GM06990 (cell line): ENCODE results near the gene ADPRM.
"Not testable (repeated sequence)": the region's sequence is repeated elsewhere in the genome, so short reads cannot be mapped to it uniquely, and the experiment has no call there.

Source experiments
- DNase-seq: peaks from one replicate; pipeline ENCODE4 v3.0.0-alpha.2; 2011; ENCODE audit not compliant: insufficient read length; ENCODE audit errors: extremely low read depth
- H3K27me3 ChIP-seq: replicated peaks from 2 replicates; pipeline ENCODE4 v1.6.0; 2011; ENCODE audit warnings: low read length; ENCODE audit not compliant: control insufficient read depth, insufficient read depth
- H3K36me3 ChIP-seq: 2 replicates; pipeline ENCODE4 v1.5.1; 2011; ENCODE audit warnings: low read length; ENCODE audit not compliant: control insufficient read depth, insufficient read depth
- H3K4me3 ChIP-seq: replicated peaks from 2 replicates; pipeline ENCODE4 v1.5.1; 2011; ENCODE audit warnings: low read depth, mild to moderate bottlenecking, control low read depth, low read length
- TF ChIP-seq, protein P1 (sequence below): IDR thresholded peaks from 2 replicates; pipeline ENCODE4 v1.5.1; 2011; ENCODE audit warnings: low read length, control low read depth, mild to moderate bottlenecking, inconsistent platforms; ENCODE audit not compliant: insufficient read depth, poor library complexity, severe bottlenecking

Gene ADPRM

DNA sequence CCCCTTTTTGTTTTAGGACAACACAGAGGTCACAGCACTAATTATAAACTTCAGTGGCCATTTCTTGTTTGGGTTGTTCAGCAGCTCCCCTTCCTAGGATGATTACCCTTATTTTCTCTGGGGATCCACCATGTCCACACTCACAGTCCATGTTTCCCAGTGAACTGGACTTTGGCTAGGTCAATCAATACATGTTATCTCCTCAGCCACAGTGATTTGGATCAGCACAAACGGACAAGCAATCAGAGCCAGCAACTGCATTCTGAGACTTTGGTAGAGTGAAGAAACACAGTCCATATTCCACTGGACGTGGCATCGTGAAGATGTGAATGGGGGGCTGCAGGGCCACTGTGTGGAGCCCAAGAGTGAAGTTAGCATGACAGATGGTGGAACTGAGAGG lies 27.9 kb downstream of the ADPRM start:
- TF ChIP-seq, protein P1, sequence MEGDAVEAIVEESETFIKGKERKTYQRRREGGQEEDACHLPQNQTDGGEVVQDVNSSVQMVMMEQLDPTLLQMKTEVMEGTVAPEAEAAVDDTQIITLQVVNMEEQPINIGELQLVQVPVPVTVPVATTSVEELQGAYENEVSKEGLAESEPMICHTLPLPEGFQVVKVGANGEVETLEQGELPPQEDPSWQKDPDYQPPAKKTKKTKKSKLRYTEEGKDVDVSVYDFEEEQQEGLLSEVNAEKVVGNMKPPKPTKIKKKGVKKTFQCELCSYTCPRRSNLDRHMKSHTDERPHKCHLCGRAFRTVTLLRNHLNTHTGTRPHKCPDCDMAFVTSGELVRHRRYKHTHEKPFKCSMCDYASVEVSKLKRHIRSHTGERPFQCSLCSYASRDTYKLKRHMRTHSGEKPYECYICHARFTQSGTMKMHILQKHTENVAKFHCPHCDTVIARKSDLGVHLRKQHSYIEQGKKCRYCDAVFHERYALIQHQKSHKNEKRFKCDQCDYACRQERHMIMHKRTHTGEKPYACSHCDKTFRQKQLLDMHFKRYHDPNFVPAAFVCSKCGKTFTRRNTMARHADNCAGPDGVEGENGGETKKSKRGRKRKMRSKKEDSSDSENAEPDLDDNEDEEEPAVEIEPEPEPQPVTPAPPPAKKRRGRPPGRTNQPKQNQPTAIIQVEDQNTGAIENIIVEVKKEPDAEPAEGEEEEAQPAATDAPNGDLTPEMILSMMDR: no peak
- Histone ChIP-seq H3K4me3 (no peak overlapping the region), H3K27me3 (no peaks in the 10 kb centered on the region), H3K36me3 (no peaks in the 10 kb centered on the region)
- DNase-seq: no peak

DNA sequence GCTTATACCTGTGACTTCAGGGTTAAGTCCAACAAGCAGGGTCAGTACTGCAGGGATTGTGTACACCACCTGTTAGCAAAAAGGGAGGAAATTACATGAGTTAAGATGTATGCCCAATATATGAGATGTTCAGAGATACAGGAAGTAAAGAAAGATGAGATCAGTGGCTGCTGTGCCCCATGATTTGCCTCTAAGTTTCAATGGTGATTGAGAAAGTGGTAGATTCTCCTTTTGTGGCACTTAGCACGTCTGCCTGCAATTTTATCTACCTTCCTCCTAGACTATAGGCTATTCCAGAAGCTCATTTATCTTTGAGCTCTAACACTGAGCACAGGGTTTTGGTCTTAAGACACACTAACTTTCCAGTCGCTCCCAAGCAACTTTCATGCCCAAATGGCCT lies 28.8 kb downstream of the ADPRM start:
- TF ChIP-seq, protein P1: no peak
- no peaks in the 10 kb centered on the region for H3K27me3 ChIP-seq
- DNase-seq: no peak
- H3K36me3 ChIP-seq: no peaks in the 10 kb centered on the region
- no peak overlapping the region for H3K4me3 ChIP-seq

DNA sequence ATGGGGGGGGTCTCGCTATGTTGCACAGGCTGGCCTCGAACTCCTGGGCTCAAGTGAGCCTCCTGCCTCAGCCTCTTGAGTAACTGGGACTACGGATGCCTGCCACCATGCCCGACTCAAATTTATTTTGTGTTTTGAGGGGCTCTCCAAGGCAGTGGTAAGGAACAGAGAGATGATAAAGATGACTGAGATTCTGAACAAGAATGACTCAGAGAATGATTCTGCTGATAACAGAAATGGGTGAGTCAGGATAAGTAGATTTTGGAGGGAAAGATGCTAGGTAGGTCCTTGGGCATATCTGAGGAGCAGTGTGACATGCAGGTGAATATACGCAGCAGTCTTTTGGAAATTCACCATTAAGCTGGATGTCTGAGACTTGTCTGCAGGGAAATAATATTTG lies 29.8 kb downstream of the ADPRM start:
- TF ChIP-seq, protein P1: no peak
- H3K36me3 ChIP-seq: no peaks in the 10 kb centered on the region
- H3K4me3 ChIP-seq: no peak overlapping the region
- no peak for DNase-seq
- no peaks in the 10 kb centered on the region for H3K27me3 ChIP-seq

GRCh38 chr17:10728331-10728892 lies 31.0 kb downstream of the ADPRM start:
- no peaks in the 10 kb centered on the region for H3K36me3 ChIP-seq
- H3K4me3 ChIP-seq: no peak overlapping the region
- DNase-seq: no peak
- H3K27me3 ChIP-seq: no peaks in the 10 kb centered on the region
- TF ChIP-seq, protein P1: no peak

- TF ChIP-seq, protein P1: no peak
- Histone ChIP-seq H3K36me3 (no peaks in the 10 kb centered on the region), H3K4me3 (peak within 1 kb of the TSS; percentile 67), H3K27me3 (no peaks in the 10 kb centered on the region)
- peak; percentile 75 for DNase-seq
Observed at GRCh38 chr17:10729334-10730193, 32.2 kb downstream of the ADPRM start, which contains the start of gene TMEM220. TMEM220 (minus strand) TSS chr17:10730023; CDS start chr17:10729851, 172 bp downstream.

DNA sequence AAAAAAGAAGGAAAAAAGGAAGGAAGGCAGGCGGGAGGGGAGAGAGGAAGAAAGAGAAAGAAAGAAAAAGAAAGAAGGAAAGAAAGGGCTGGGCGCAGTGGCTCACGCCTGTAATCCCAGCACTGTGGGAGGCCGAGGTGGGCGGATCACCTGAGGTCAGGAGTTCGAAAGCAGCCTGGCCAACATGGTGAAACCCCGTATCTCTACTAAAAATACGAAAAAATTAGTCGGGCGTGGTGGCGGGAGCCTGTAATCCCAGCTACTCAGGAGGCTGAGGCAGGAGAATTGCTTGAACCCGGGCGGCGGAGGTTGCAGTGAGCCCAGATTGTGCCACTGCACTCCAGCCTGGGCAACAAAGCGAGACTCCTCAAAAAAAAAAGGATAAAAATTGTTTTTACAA lies 32.9 kb downstream of the ADPRM start:
- H3K36me3 ChIP-seq, H3K27me3 ChIP-seq, DNase-seq: not testable (repeated sequence)
- H3K4me3 ChIP-seq: peak overlapping the region; percentile 67
